CD14-positive monocyte (primary cell): Measurements from ENCODE around the gene PTPRQ. TPM values are rescaled to one million over a fixed set of nuclear protein-coding genes. Genes with fewer than 3 reads are reported as not detected.
A peak's percentile ranks its signal among the peaks of the same experiment; 100 is the strongest.

Experiments used
- DNase-seq, 3 donors: peaks; one replicate each; pipeline ENCODE4 v3.0.0-alpha.2; 2011 to 2022
- H2AFZ ChIP-seq: 2 replicates; pipeline ENCODE4 v1.6.0; 2012; ENCODE audit warnings: mild to moderate bottlenecking, low read depth, low read length, inconsistent platforms; ENCODE audit not compliant: insufficient read depth, poor library complexity, severe bottlenecking
- H3K27ac ChIP-seq, 2 donors: 1 replicate in 1 of 2; 2 replicates in 1 of 2; pipeline ENCODE4 v1.5.1; 2012 to 2013; ENCODE audit warnings: low read length in 2 of 2, control low read depth in 1 of 2, inconsistent platforms in 1 of 2, low read depth in 1 of 2, mild to moderate bottlenecking in 1 of 2
- H3K27me3 ChIP-seq, 2 donors: one replicate each; pipeline versions ENCODE4 v1.6.0 to v1.6.1; 2011 to 2013; ENCODE audit warnings: low read length in 2 of 2; ENCODE audit not compliant: control insufficient read depth in 2 of 2, insufficient read depth in 2 of 2
- H3K36me3 ChIP-seq, 2 donors: replicated peaks in 1 of 2; 1 replicate in 1 of 2; 2 replicates in 1 of 2; pipeline versions ENCODE4 v1.5.1 to v1.6.1; 2012 to 2013; ENCODE audit warnings: low read length in 2 of 2, control low read depth in 1 of 2, inconsistent platforms in 1 of 2, mild to moderate bottlenecking in 1 of 2; ENCODE audit not compliant: insufficient read depth in 2 of 2, control insufficient read depth in 1 of 2
- H3K4me1 ChIP-seq, 2 donors: 1 replicate in 1 of 2; 2 replicates in 1 of 2; pipeline versions ENCODE4 v1.5.1 to v1.6.1; 2012 to 2013; ENCODE audit warnings: low read length in 2 of 2, control low read depth in 1 of 2, inconsistent platforms in 1 of 2, mild to moderate bottlenecking in 1 of 2, moderate library complexity in 1 of 2; ENCODE audit not compliant: insufficient read depth in 2 of 2, control insufficient read depth in 1 of 2
- H3K4me2 ChIP-seq: replicated peaks from 2 replicates; pipeline ENCODE3; 2012; ENCODE audit warnings: low read length, moderate library complexity, mild to moderate bottlenecking; ENCODE audit not compliant: poor library complexity, severe bottlenecking; ENCODE audit errors: extremely low read depth
- H3K4me3 ChIP-seq, 3 experiments: fragments of 200-600 bp in 1 of 3; sonication (generic) in 1 of 3; replicated peaks in 1 of 3; 1 replicate in 2 of 3; 2 replicates in 1 of 3; pipeline ENCODE4 v1.5.1; 2011 to 2013; ENCODE audit warnings: low read length in 3 of 3, mild to moderate bottlenecking in 3 of 3, control low read depth in 2 of 3, low read depth in 2 of 3, inconsistent platforms in 1 of 3, moderate library complexity in 1 of 3
- H3K79me2 ChIP-seq: 2 replicates; pipeline ENCODE4 v1.6.0; 2012; ENCODE audit warnings: mild to moderate bottlenecking, control low read depth, inconsistent platforms, low read length, moderate library complexity; ENCODE audit not compliant: insufficient read depth
- H3K9ac ChIP-seq: 2 replicates; pipeline ENCODE4 v1.6.0; 2017; ENCODE audit warnings: low read length, mild to moderate bottlenecking; ENCODE audit not compliant: insufficient read depth, poor library complexity, severe bottlenecking
- H3K9me3 ChIP-seq, 2 donors: replicated peaks in 1 of 2; 1 replicate in 1 of 2; 2 replicates in 1 of 2; pipeline versions ENCODE4 v1.5.1 to v1.6.1; 2012 to 2013; ENCODE audit warnings: low read length in 2 of 2, control low read depth in 1 of 2; ENCODE audit not compliant: control insufficient read depth in 1 of 2, insufficient read depth in 1 of 2
- H4K20me1 ChIP-seq: 2 replicates; pipeline ENCODE4 v1.6.0; 2012; ENCODE audit warnings: mild to moderate bottlenecking, low read length, control low read depth, moderate library complexity; ENCODE audit not compliant: insufficient read depth
- H3K27ac Mint-ChIP-seq, 7 donors: one replicate each; pipeline ENCODE4 v1.8.0; 2020; ENCODE audit warnings: mild to moderate bottlenecking in 7 of 7, mixed read lengths in 7 of 7, moderate library complexity in 6 of 7, inconsistent platforms in 2 of 7
- H3K27me3 Mint-ChIP-seq, 3 donors: one replicate each; pipeline ENCODE4 v1.8.0; 2021 to 2022; ENCODE audit warnings: low read depth in 3 of 3, mild to moderate bottlenecking in 3 of 3, mixed read lengths in 3 of 3, moderate library complexity in 3 of 3, inconsistent platforms in 1 of 3
- H3K36me3 Mint-ChIP-seq, 2 donors: one replicate each; pipeline ENCODE4 v1.8.0; 2020; ENCODE audit warnings: mixed read lengths in 2 of 2, inconsistent platforms in 1 of 2, mild to moderate bottlenecking in 1 of 2
- H3K4me1 Mint-ChIP-seq: one replicate; pipeline ENCODE4 v1.8.0; 2020; ENCODE audit warnings: mild to moderate bottlenecking, mixed read lengths
- H3K4me3 Mint-ChIP-seq, 2 donors: one replicate each; pipeline ENCODE4 v1.8.0; 2020; ENCODE audit warnings: mild to moderate bottlenecking in 2 of 2, mixed read lengths in 2 of 2, moderate library complexity in 1 of 2
- H3K9me3 Mint-ChIP-seq, 7 donors: one replicate each; pipeline ENCODE4 v1.8.0; 2020 to 2022; ENCODE audit warnings: mixed read lengths in 7 of 7, mild to moderate bottlenecking in 6 of 7, moderate library complexity in 6 of 7, inconsistent platforms in 2 of 7
- CTCF ChIP-seq: fragments of 200-600 bp; IDR thresholded peaks from one replicate; pipeline ENCODE4 v1.8.0; 2022; ENCODE audit warnings: antibody characterized with exemption, mild to moderate bottlenecking
- WGBS: methylation state at CpG from one replicate; pipeline ENCODE4 v1.1.5; 2013; ENCODE audit warnings: missing lambda C conversion rate; ENCODE audit not compliant: insufficient coverage; 5-methylcytosine and 5-hydroxymethylcytosine counted together
- intact Hi-C, 2 donors: fragments of 100-400 bp; cut with micrococcal nuclease; formaldehyde crosslinking; loops; one replicate each; pipeline versions ENCODE4 v1.15.0 to v1.15.1; 2023
- polyA minus RNA-seq: library from RNA; depleted of rRNA, polyadenylated mRNA; stranded (reverse); fragments of >200 nt; gene quantifications from 2 replicates; pipeline ENCODE4 v1.2.3, GENCODE V29; 2012
- polyA plus RNA-seq, 3 donors: library from polyadenylated mRNA; depleted of rRNA in 1 of 3; unstranded in 2 of 3; stranded (reverse) in 1 of 3; fragments of 300-500 nt in 2 of 3; fragments of >200 nt in 1 of 3; fragmentation: Illumina TruSeq in 2 of 3; gene quantifications; 1 replicate in 2 of 3; 2 replicates in 1 of 3; pipeline ENCODE4 v1.2.3, GENCODE V29; 2012 to 2021
- total RNA-seq, 12 experiments: library from RNA in 1 of 12; stranded (reverse) in 1 of 12; fragments of 120-200 nt in 1 of 12; gene quantifications; one replicate each; pipeline ENCODE4 v1.2.4 and lab custom pipeline; 2013 to 2026; ENCODE audit warnings: mixed read lengths in 6 of 12, inconsistent platforms in 1 of 12

Gene PTPRQ
- not detected for total RNA-seq (2013)
- not detected for polyA plus RNA-seq
- not detected in 2 replicates for polyA minus RNA-seq
- 0 to 5.8 (median 0.08) reads per million in 11 experiments for total RNA-seq (lab: John Stamatoyannopoulos, UW)

GRCh38 chr12:80443974-80444666, at the start of gene PTPRQ:
Gene PTPRQ, plus strand, starts transcription at chr12:80444235. Its CDS starts 111 bp downstream, at chr12:80444346.
- Histone ChIP-seq H3K9ac (no peak within 1 kb of the TSS), H3K27me3 (no peaks in the 10 kb centered on the region), H3K4me3 (no peak within 1 kb of the TSS), H3K36me3 (no peaks in the 10 kb centered on the region), H4K20me1 (no peaks in the 10 kb centered on the region), H2AFZ (no peak within 1 kb of the TSS), H3K4me2 (no peak within 1 kb of the TSS), H3K4me1 (no peaks in the 10 kb centered on the region), H3K9me3 (no peaks in the 10 kb centered on the region), H3K79me2 (no peaks in the 10 kb centered on the region), H3K27ac (no peak within 1 kb of the TSS)
- Mint-ChIP-seq H3K4me1 (no peaks in the 10 kb centered on the region), H3K9me3 (peaks cover 0 to 5% (median 2%) of the 10 kb centered on the region in 7 donors), H3K27ac (no peak within 1 kb of the TSS), H3K36me3 (no peaks in the 10 kb centered on the region), H3K27me3 (peaks cover 0 to 2% (median 0%) of the 10 kb centered on the region in 3 donors), H3K4me3 (no peak within 1 kb of the TSS)
- WGBS: no CpG with 5 or more reads among the region's 4 CpGs
- intact Hi-C loops: no loop called here
- DNase-seq: no peak
- TF ChIP-seq CTCF: no peak

GRCh38 chr12:80400571-80400991, 43.5 kb upstream of the PTPRQ start:
- no peak for DNase-seq
- intact Hi-C loops: no loop called here
- Histone ChIP-seq H3K79me2 (no peaks in the 10 kb centered on the region), H2AFZ (no peak overlapping the region), H3K9me3 (no peaks in the 10 kb centered on the region), H3K4me1 (no peaks in the 10 kb centered on the region), H3K27me3 (peaks cover 2 to 25% of the 10 kb centered on the region in 2 donors), H3K36me3 (no peaks in the 10 kb centered on the region), H3K9ac (no peak overlapping the region), H4K20me1 (no peaks in the 10 kb centered on the region), H3K4me3 (no peak overlapping the region), H3K27ac (no peak overlapping the region), H3K4me2 (peak overlapping the region; percentile 24)
- WGBS: 45% methylated on average over 19 of the region's 20 CpGs
- peaks cover 0 to 4% (median 2%) of the 10 kb centered on the region in 7 donors for H3K9me3 Mint-ChIP-seq
- TF ChIP-seq CTCF: no peak
- H3K27ac Mint-ChIP-seq: no peak overlapping the region
- H3K36me3 Mint-ChIP-seq: no peaks in the 10 kb centered on the region
- H3K4me1 Mint-ChIP-seq: peaks cover 5% of the 10 kb centered on the region
- peak overlapping the region; percentile 57 to 83 for H3K4me3 Mint-ChIP-seq
- H3K27me3 Mint-ChIP-seq: peaks cover 0 to 20% (median 14%) of the 10 kb centered on the region in 3 donors
